Neural progenitor cell (in vitro differentiated cells): ENCODE measurements around the gene THAP10. TPM values are rescaled to one million over a fixed set of nuclear protein-coding genes. Genes with fewer than 3 reads are reported as not detected.
"Not testable (repeated sequence)": the region's sequence is repeated elsewhere in the genome, so short reads cannot be mapped to it uniquely, and the experiment has no call there.

Experiments
- DNase-seq: peaks from one replicate; pipeline ENCODE4 v3.0.0-alpha.2; 2016; ENCODE audit warnings: low spot score
- H2AFZ ChIP-seq: fragments of 200-600 bp; sonication (generic); replicated peaks from 2 replicates; pipeline ENCODE4 v1.6.1; 2016; ENCODE audit warnings: antibody characterized with exemption
- H3F3A ChIP-seq: fragments of 200-600 bp; sonication (generic); 2 replicates; pipeline ENCODE4 v1.6.1; 2016; ENCODE audit warnings: antibody characterized with exemption, low read depth
- H3K27ac ChIP-seq: fragments of 200-600 bp; sonication (generic); 2 replicates; pipeline ENCODE4 v1.5.1; 2016; ENCODE audit warnings: mild to moderate bottlenecking
- H3K27me3 ChIP-seq: fragments of 200-600 bp; sonication (generic); 2 replicates; pipeline ENCODE4 v1.6.1; 2016; ENCODE audit warnings: mild to moderate bottlenecking, moderate library complexity
- H3K36me3 ChIP-seq: fragments of 200-600 bp; sonication (generic); 2 replicates; pipeline ENCODE4 v1.5.1; 2016
- H3K4me1 ChIP-seq: fragments of 200-600 bp; sonication (generic); 2 replicates; pipeline ENCODE4 v1.6.1; 2016; ENCODE audit warnings: mixed run types
- H3K4me2 ChIP-seq: fragments of 200-600 bp; sonication (generic); 2 replicates; pipeline ENCODE4 v1.6.1; 2016
- H3K4me3 ChIP-seq: fragments of 200-600 bp; sonication (generic); 2 replicates; pipeline ENCODE4 v1.5.1; 2016
- H3K79me2 ChIP-seq: fragments of 200-600 bp; sonication (generic); 2 replicates; pipeline ENCODE4 v1.6.1; 2016; ENCODE audit warnings: low read depth
- H3K9ac ChIP-seq: fragments of 200-600 bp; sonication (generic); 2 replicates; pipeline ENCODE4 v1.6.1; 2016
- H3K9me3 ChIP-seq: fragments of 200-600 bp; sonication (generic); 2 replicates; pipeline ENCODE4 v1.5.1; 2016; ENCODE audit warnings: low read depth
- H4K20me1 ChIP-seq: fragments of 200-600 bp; sonication (generic); 2 replicates; pipeline ENCODE4 v1.6.1; 2016; ENCODE audit warnings: low read depth
- H3K27ac Mint-ChIP-seq: 3 replicates; pipeline ENCODE4 v1.8.0; 2021; ENCODE audit warnings: mixed read lengths
- H3K27me3 Mint-ChIP-seq: 2 replicates; pipeline ENCODE4 v1.8.0; 2022; ENCODE audit warnings: low read depth, mild to moderate bottlenecking, inconsistent platforms, moderate library complexity, mixed read lengths; ENCODE audit not compliant: insufficient read depth
- H3K36me3 Mint-ChIP-seq: 3 replicates; pipeline ENCODE4 v1.8.0; 2021; ENCODE audit warnings: mixed read lengths
- H3K4me1 Mint-ChIP-seq: 3 replicates; pipeline ENCODE4 v1.8.0; 2021; ENCODE audit warnings: mixed read lengths
- H3K4me3 Mint-ChIP-seq: 3 replicates; pipeline ENCODE4 v1.8.0; 2021; ENCODE audit warnings: mild to moderate bottlenecking, moderate library complexity, mixed read lengths
- H3K9me3 Mint-ChIP-seq: 3 replicates; pipeline ENCODE4 v1.8.0; 2020; ENCODE audit warnings: mixed read lengths
- CTCF ChIP-seq: fragments of 200-600 bp; sonication (generic); IDR thresholded peaks from 2 replicates; pipeline ENCODE4 v1.5.1; 2017; ENCODE audit warnings: antibody characterized with exemption, mild to moderate bottlenecking
- EZH2 ChIP-seq: fragments of 200-600 bp; sonication (generic); IDR thresholded peaks from 2 replicates; pipeline ENCODE4 v1.6.1; 2017; ENCODE audit warnings: antibody characterized with exemption, mild to moderate bottlenecking, moderate library complexity
- EZH2phosphoT487 ChIP-seq: fragments of 200-600 bp; sonication (generic); IDR thresholded peaks from 2 replicates; pipeline ENCODE4 v1.6.1; 2017; ENCODE audit warnings: antibody characterized with exemption
- total RNA-seq: library from RNA; depleted of rRNA; stranded (reverse); fragments of >200 nt; gene quantifications from 2 replicates; pipeline ENCODE4 v1.2.3, GENCODE V29; 2015; ENCODE audit warnings: low replicate concordance

The THAP10 gene
- total RNA-seq, 1 donor from 2014 or later: 8.0 TPM

DNA sequence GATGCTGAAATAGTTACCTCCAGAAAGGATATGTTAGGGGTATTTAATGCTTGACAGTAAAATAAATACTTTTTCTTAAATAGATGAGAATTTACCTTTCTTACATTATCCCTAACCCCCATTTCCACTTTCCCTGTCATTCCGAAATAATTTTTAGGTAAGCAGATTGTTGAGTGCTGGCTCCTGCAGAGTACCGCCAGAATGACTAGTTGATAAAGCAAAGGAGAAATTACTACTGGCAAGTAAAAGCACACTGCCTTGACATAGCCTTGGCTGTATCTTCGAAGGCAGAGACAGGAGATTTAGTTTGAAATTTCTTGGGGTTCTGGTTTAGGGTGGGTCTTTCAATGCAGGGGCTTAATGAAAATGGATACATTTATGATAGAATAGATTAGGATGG, 41.2 kb upstream of the THAP10 start:
- no peak for DNase-seq
- no peaks in the 10 kb centered on the region for H3K27me3 ChIP-seq
- no peaks in the 10 kb centered on the region for H3K79me2 ChIP-seq
- H2AFZ ChIP-seq: no peak overlapping the region
- H3K4me1 ChIP-seq: no peaks in the 10 kb centered on the region
- Mint-ChIP-seq H3K27me3 (no peaks in the 10 kb centered on the region), H3K9me3 (no peaks in the 10 kb centered on the region), H3K36me3 (peaks cover 6% of the 10 kb centered on the region), H3K27ac (no peak overlapping the region), H3K4me3 (no peak overlapping the region), H3K4me1 (no peaks in the 10 kb centered on the region)
- H3K36me3 ChIP-seq: no peaks in the 10 kb centered on the region
- no peak overlapping the region for H3K4me3 ChIP-seq
- H3F3A ChIP-seq: no peaks in the 10 kb centered on the region
- no peak for TF ChIP-seq EZH2
- TF ChIP-seq CTCF: no peak
- TF ChIP-seq EZH2phosphoT487: no peak
- no peaks in the 10 kb centered on the region for H3K9me3 ChIP-seq
- no peak overlapping the region for H3K27ac ChIP-seq
- no peak overlapping the region for H3K4me2 ChIP-seq
- no peaks in the 10 kb centered on the region for H4K20me1 ChIP-seq
- H3K9ac ChIP-seq: no peak overlapping the region

GRCh38 chr15:70932397-70932796, 40.2 kb upstream of the THAP10 start:
- Histone ChIP-seq H3K4me1 (no peaks in the 10 kb centered on the region), H2AFZ (no peak overlapping the region), H3F3A (no peaks in the 10 kb centered on the region), H3K79me2 (no peaks in the 10 kb centered on the region), H3K9ac (no peak overlapping the region), H4K20me1 (no peaks in the 10 kb centered on the region), H3K27me3 (no peaks in the 10 kb centered on the region), H3K9me3 (no peaks in the 10 kb centered on the region), H3K27ac (no peak overlapping the region), H3K36me3 (no peaks in the 10 kb centered on the region), H3K4me3 (no peak overlapping the region), H3K4me2 (no peak overlapping the region)
- peaks cover 9% of the 10 kb centered on the region for H3K36me3 Mint-ChIP-seq
- no peak overlapping the region for H3K4me3 Mint-ChIP-seq
- no peak for TF ChIP-seq EZH2phosphoT487
- TF ChIP-seq EZH2: no peak
- TF ChIP-seq CTCF: no peak
- no peaks in the 10 kb centered on the region for H3K27me3 Mint-ChIP-seq
- H3K9me3 Mint-ChIP-seq: peaks cover 3% of the 10 kb centered on the region
- no peak overlapping the region for H3K27ac Mint-ChIP-seq
- H3K4me1 Mint-ChIP-seq: no peaks in the 10 kb centered on the region
- no peak for DNase-seq

DNA sequence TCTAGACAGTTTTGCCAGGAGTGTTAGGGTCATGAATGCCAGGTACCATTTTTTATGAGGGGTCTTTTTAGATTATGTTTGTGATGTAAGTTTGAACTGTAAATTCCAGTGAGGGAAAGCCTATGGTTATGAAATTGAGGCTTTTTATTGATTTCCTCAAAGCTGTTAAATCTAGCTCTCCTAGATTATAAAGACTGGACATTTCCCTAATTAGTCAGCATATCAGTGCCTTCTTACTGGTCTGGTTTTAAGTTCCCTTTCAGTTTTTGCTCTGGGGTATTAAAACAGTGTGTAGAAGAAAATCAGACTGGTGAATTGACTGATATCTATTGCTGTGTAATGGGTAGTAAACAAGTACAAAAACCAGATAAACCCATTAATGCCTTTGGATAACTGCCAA, 39.6 kb upstream of the THAP10 start:
- Histone ChIP-seq H3K9me3 (no peaks in the 10 kb centered on the region), H3K27ac (no peak overlapping the region), H4K20me1 (no peaks in the 10 kb centered on the region), H3K4me1 (no peaks in the 10 kb centered on the region), H2AFZ (no peak overlapping the region), H3K4me2 (no peak overlapping the region), H3K4me3 (no peak overlapping the region), H3F3A (no peaks in the 10 kb centered on the region), H3K27me3 (no peaks in the 10 kb centered on the region), H3K36me3 (no peaks in the 10 kb centered on the region), H3K79me2 (no peaks in the 10 kb centered on the region), H3K9ac (no peak overlapping the region)
- no peak overlapping the region for H3K27ac Mint-ChIP-seq
- no peak for DNase-seq
- no peaks in the 10 kb centered on the region for H3K4me1 Mint-ChIP-seq
- peaks cover 3% of the 10 kb centered on the region for H3K9me3 Mint-ChIP-seq
- TF ChIP-seq CTCF (no peak), EZH2 (no peak), EZH2phosphoT487 (no peak)
- no peak overlapping the region for H3K4me3 Mint-ChIP-seq
- H3K27me3 Mint-ChIP-seq: no peaks in the 10 kb centered on the region
- H3K36me3 Mint-ChIP-seq: peaks cover 10% of the 10 kb centered on the region

DNA sequence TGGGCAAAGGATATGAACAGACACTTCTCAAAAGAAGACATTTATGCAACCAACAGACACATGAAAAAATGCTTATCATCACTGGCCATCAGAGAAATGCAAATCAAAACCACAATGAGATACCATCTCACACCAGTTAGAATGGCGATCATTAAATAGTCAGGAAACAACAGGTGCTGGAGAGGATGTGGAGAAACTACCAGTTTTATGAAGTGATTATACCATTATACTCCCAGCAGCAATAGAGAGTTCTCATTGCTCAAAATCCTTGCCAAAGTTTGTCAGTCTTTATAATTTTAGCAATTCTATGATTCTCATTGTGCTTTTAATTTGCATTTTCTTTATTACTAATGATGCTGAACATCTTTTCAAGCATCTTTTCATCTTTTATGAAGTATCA, 34.7 kb upstream of the THAP10 start:
- H3K79me2 ChIP-seq, H3K27me3 ChIP-seq, H3K9me3 Mint-ChIP-seq, H3K27ac Mint-ChIP-seq, H3K9me3 ChIP-seq, H3K4me3 ChIP-seq, H2AFZ ChIP-seq, H4K20me1 ChIP-seq, H3K4me2 ChIP-seq, DNase-seq, H3K4me1 Mint-ChIP-seq, H3K4me1 ChIP-seq, H3K36me3 ChIP-seq, H3K27ac ChIP-seq, H3K4me3 Mint-ChIP-seq, H3K9ac ChIP-seq, H3K27me3 Mint-ChIP-seq, H3F3A ChIP-seq: not testable (repeated sequence)
- H3K36me3 Mint-ChIP-seq: peaks cover 15% of the 10 kb centered on the region
